Epithelial cell of esophagus (primary cell): ENCODE measurements around the gene ZFR.

ENCODE experiments used
- DNase-seq: peaks from one replicate; pipeline ENCODE4 v3.0.0; 2010; ENCODE audit warnings: low read depth
- H3K4me3 ChIP-seq: 2 replicates; pipeline ENCODE4 v1.5.1; 2011; ENCODE audit warnings: mild to moderate bottlenecking, low read length, control low read depth
- TF ChIP-seq, protein P1 (sequence below): IDR thresholded peaks from 2 replicates; pipeline ENCODE4 v1.5.1; 2011; ENCODE audit warnings: low read depth, mild to moderate bottlenecking, low read length, control low read depth, inconsistent platforms; ENCODE audit not compliant: insufficient read depth; ENCODE audit errors: missing control alignments

The ZFR gene

DNA sequence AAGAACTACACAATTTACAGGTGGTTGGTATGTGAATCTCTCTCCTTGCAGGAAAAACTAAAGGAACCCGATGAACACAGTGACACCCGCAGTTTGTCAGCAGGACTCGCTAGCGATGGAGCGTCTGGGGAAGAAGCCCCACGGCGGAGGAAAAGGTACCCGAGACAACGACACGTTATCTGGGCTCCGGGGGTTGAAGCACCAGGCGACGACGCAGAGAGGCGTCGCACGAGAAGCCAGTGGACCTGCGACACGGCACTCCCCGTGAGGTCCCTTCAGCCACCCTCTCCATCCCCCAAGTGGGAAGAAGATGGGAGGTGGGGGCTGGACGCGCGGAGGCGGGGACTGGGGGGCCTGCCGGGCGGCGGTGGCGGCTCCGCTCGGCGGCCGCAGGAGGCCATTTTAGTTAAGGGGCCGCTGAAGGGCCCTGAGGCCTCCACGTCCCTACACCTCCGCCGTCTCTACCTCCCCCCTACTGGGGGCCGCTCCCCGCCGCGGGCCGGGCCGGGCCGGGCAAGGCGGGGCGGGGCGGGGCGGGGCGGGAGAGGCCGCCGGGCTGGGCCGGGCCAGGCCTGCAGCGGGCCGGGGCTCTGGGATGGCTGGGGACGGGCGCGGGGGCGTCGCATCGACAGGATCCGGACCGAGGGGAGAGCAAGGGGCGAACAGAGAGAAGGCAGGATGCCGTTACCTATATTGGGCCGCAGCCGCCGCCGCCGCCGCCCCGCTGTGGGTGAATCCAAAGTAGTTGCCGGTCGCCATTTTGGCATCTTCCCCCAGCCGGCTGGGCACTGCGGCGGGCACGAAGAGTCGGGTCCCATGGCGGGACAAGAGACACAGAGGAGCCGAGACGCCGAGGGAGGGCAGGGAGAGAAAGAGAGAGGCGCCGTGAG lies 754 bp downstream of the ZFR start:
- TF ChIP-seq, protein P1, sequence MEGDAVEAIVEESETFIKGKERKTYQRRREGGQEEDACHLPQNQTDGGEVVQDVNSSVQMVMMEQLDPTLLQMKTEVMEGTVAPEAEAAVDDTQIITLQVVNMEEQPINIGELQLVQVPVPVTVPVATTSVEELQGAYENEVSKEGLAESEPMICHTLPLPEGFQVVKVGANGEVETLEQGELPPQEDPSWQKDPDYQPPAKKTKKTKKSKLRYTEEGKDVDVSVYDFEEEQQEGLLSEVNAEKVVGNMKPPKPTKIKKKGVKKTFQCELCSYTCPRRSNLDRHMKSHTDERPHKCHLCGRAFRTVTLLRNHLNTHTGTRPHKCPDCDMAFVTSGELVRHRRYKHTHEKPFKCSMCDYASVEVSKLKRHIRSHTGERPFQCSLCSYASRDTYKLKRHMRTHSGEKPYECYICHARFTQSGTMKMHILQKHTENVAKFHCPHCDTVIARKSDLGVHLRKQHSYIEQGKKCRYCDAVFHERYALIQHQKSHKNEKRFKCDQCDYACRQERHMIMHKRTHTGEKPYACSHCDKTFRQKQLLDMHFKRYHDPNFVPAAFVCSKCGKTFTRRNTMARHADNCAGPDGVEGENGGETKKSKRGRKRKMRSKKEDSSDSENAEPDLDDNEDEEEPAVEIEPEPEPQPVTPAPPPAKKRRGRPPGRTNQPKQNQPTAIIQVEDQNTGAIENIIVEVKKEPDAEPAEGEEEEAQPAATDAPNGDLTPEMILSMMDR: no peak
- DNase-seq: peak; percentile 36
- H3K4me3 ChIP-seq: peak overlapping the region; percentile 70

DNA sequence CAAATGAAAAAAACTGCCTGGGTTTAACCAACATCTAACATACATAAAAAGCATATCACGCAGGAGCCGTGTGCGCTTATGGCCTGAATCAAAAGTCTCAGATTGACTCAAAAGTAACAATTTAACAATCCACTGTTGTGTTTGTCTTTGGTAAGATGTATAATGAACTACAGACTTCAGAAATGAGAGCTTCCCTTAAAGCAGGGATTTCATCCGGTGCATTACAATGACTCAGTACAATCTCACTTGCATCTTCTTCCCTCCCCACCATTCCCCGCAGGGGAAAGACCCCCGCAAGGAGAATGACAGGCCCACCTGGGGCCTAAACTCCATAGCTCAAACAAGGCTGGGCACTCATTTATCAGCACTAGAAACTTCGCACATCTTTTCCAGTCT lies 1.4 kb downstream of the ZFR start:
- TF ChIP-seq, protein P1: no peak
- H3K4me3 ChIP-seq: peak overlapping the region; percentile 70
- DNase-seq: peak; percentile 36

DNA sequence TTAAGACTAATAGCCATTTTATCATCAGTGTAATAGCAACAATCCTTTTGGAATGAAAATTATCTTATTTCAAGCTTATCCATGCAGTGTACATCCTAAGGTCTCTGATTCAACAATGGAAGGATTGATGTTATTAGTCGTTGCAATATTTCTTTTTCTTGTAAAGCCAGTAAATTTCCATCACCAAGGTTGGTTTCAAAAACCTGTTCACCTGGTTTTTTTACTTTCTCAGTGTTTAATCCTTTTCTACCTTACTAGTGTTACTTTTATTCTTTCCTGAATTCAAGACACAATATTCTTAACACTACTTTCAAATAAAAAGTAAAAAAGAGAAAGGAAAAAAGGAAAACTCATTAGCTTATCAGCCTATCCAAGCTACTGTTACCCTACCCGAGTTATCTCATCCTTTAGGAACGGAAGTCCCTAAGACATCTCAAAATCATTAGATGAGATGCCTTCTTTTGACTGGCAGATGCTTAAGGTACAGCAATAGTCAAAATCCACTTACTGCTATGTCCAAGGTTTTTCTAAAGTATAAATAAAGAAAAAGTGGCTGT lies 5.4 kb downstream of the ZFR start:
- DNase-seq: peak; percentile 35
- H3K4me3 ChIP-seq: no peak overlapping the region

DNA sequence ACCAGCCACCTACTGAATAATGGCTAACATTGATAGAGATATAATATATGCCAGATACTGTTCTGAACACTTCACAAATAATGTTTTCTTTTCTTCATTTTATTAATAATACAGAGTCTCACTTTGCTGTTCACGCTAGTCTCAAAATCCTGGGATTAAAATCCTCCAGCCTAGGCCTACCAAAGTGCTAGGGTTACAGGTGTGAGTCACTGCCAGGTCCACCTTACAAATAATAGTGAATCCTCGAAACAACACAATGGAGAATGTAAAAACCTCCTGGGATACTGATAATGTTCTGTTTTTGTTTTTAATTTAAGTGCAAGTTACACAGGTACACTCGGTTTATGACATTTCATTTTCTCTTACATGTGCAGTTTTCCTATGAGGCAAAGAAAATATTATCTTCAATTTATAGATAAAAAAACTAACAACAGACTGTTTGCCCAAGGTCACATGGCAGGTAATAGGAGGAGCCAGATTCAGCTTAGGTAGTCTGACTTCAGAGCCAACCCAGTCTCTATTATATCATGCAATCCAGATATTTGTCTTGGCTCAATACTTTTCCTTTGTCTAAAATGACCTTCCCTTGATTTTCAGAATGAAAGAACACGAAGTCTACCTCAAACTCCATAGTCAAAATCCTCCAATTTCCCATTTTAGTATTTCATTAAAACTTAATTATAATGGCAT lies 7.8 kb downstream of the ZFR start:
- DNase-seq: peak; percentile 25
- H3K4me3 ChIP-seq: no peak overlapping the region
- TF ChIP-seq, protein P1: no peak

More for the DNA sequence above, 5.4 kb downstream of the ZFR start:
- TF ChIP-seq, protein P1: no peak

DNA sequence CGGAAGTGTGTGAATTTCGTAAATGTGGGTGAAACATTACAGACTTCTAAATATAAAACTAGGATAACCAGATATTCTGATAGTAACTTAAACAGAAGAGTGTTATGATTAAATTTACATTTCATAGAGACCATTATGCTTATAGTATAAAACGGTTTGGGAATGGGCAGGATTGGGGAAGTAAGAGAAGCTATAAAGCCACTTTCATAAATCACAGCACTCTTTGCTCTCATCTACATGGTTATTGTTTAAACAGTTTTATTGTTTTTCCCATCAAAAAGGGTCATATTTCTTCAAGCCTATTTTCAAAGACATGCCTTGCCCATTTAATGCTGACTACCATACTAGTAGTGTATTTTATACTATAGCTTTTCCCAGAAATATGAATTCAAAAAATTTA lies 9.2 kb downstream of the ZFR start:
- no peak for DNase-seq
- TF ChIP-seq, protein P1: no peak

DNA sequence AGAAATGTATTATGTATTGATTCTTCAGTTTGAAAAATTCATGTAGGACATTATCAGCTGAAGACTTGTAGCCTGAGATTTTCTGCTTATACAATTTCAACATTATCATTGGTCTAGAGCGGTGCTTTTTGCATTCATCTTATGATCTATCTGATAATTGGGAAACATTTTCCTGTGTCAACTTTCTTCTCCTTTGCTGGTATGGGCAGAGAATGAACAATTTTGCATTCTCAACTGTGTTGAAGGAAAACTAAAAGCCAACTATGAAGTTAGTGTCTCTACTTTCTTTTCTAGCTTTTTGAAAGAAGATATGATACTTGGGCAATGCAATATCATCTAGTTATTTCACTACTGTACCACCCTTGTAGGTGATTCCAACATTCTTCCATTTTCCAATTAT lies 10.3 kb downstream of the ZFR start:
- H3K4me3 ChIP-seq: no peak overlapping the region
- TF ChIP-seq, protein P1: no peak
- DNase-seq: no peak

More for the DNA sequence above, 9.2 kb downstream of the ZFR start:
- H3K4me3 ChIP-seq: no peak overlapping the region
